Measurements from ENCODE around the gene DBF4.
"Not testable (repeated sequence)": the region's sequence is repeated elsewhere in the genome, so short reads cannot be mapped to it uniquely, and the experiment has no call there.

DBF4 gene, protein sequence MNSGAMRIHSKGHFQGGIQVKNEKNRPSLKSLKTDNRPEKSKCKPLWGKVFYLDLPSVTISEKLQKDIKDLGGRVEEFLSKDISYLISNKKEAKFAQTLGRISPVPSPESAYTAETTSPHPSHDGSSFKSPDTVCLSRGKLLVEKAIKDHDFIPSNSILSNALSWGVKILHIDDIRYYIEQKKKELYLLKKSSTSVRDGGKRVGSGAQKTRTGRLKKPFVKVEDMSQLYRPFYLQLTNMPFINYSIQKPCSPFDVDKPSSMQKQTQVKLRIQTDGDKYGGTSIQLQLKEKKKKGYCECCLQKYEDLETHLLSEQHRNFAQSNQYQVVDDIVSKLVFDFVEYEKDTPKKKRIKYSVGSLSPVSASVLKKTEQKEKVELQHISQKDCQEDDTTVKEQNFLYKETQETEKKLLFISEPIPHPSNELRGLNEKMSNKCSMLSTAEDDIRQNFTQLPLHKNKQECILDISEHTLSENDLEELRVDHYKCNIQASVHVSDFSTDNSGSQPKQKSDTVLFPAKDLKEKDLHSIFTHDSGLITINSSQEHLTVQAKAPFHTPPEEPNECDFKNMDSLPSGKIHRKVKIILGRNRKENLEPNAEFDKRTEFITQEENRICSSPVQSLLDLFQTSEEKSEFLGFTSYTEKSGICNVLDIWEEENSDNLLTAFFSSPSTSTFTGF

DNA sequence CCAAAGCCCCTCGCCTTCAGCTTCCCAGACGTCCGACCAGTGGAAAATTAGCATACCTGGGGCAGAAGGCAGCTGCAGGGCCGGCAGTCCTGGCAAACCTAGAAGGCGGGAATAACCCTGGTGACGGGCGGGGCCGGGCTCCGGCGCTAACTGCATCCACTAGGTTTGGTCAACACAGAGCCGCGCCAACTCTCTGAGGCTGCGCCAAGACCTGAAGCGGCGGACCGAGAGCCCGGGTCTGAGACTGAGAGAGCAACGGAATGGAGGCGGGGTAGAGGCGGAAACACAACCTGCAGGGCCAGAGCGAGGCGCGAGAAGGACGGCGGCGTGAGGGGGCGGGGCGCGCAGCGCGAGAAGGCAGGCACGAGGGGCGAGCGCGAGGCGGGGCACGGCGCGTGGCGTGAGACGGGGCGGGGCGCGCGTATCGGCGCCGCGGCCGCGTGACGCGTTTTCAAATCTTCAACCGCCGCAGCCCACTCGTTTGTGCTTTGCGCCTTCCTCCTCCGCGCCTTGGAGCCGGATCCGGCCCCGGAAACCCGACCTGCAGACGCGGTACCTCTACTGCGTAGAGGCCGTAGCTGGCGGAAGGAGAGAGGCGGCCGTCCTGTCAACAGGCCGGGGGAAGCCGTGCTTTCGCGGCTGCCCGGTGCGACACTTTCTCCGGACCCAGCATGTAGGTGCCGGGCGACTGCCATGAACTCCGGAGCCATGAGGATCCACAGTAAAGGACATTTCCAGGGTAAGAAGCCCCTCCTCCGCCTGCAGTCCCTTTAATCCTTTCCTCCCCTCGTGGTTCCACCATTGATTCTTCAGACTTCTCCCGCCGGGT lies at the start of gene DBF4, which contains the start of gene SLC25A40:
Gene DBF4, plus strand, starts transcription at position 454 of the 829 bp plus-strand sequence. Its CDS starts 240 bp downstream, at position 694.
Gene SLC25A40, minus strand, starts transcription at position 321 of the 829 bp plus-strand sequence. CDS start 17,633 bp downstream, outside the sequence.
- DNase-seq, result peak; percentile 94

DNA sequence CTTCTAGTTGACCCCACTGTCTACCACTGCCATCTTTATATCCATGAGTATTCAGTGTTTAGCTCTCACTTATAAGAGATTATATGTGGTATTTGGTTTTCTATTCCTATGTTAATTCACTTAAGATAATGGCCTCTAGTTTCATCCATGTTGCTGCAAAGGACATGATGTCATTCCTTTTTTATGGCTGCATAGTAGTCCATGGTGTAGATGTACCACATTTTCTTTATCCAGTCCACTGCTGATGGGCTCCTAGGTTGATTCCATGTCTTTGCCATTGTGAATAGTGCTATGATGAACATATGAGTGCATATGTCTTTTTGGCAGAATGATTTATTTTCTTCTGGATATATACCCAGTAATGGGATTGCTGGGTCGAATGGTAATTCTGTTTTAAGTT lies 47.9 kb upstream of the DBF4 start:
- DNase-seq, result not testable (repeated sequence)

- no peak for DNase-seq
These were observed 45.2 kb upstream of the DBF4 start for GRCh38 chr7:87831097-87831496.

DNA sequence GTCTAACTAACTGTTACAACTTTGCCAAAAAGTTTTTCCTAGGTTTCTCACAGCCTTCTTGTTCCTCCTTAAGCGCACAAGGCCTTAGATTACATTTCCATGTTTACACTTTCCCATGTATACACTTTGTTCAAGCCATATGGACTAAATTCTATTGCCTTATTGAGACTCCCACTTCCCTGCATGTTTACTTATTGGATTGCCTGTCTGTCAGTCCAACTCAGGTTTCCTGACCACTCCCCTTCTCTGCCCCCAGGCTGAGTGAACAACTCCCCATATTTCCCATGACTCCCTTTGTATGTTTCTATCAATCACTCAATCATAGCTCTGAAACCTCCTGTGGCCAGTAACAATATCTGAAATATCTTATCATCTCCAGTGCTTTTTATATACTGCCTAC lies 43.2 kb upstream of the DBF4 start:
- no peak for DNase-seq

DNA sequence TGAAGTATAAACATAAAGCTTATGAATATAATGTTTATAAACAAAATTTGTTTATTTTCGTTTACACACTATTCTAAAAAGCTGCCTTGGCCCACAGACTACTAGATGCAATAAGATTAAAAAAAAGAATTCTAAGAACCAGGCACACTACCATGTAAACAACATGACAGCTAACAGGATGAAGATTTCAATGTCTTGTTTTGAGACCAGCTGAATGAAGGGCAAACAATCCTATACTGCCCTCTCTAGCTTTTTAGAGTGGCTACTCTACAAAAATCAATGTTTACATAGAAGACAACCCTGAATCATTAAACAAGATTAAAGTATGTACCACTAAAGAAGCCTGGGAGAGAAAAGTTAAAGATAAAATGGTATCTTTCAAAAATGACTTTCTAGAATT lies 38.7 kb upstream of the DBF4 start:
- no peak for DNase-seq

- no peak for DNase-seq
These were observed 25.3 kb upstream of the DBF4 start for GRCh38 chr7:87850836-87851593.

DNA sequence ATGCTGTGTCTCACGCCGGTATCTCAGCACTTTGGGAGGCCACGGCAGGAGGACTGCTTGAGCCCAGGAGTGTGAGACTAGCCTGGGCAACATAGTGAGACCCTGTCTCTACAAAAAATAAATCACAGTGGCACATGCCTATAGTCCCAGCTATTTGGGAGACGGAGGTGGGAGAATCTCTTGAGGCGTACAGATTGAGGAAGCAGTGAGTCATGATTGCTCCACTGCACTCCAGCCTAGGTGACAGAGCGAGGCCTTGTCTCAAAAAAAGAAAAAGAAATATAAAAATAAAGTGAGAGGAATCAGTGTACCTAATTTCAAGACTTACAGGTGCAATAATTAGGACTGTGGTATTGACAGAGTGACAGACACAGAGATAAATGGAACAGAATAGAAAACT lies 24.0 kb upstream of the DBF4 start:
- no peak for DNase-seq

GRCh38 chr7:87853237-87853864 lies 22.9 kb upstream of the DBF4 start:
- DNase-seq, result no peak

GRCh38 chr7:87858417-87859100 lies 17.7 kb upstream of the DBF4 start:
- no peak for DNase-seq

DNA sequence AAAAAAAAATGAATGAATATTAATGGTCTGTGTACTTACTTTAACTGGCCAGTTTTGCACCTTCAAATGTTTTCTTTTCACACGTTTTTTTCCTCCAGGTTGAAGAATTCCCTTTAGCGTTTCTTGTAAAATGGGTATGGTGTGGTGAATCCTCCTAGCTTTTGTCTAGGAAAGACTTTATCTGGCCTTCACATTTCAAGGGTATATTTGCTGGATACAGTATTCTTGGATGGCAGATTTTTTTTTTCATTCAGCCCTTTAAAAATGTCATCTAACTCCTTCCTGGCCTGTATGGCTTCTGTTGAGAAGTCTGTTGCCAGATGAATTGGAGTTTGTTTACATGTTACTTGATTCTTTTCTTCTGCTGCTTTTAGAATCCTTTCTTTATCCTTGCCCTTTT lies 10.2 kb upstream of the DBF4 start:
- DNase-seq, result no peak

DNA sequence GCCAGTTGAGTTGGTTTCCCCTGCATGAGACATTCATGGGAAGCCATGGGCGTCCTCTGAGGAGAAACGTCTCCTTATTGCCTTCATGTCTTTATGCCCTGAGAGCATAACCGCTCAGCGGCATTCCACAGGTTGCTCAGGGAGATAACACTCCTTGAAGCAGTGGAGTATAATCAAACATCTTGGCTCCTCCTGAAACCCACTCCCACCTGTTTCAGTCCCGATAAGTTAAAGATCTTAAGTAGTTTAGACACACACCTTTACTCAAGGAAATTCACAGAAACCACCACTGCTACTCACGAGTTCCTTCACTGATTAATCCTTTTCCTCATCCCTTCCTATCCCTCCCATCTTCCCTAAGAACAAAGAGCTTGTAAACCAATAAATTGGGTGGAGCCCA lies 9.8 kb upstream of the DBF4 start:
- DNase-seq, result not testable (repeated sequence)

DNA sequence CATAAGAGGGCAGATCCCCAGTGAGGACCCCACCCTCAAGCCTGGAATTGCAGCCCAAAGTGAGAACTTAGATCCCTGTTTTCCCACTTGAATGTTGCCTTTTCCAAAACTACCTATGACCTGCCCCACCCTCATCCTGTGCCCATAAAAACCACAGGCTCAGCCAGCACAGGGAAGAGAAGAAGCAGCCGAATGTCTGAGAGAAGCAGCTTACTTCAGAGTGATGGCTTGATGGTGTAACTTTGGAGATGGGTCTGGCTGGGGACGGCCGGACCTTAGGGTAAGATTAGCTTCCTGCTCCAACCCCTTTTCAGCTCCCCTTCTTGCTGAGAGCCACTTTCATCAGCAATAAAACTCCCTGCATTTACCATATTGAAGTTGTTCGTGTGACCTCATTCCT lies 5.8 kb upstream of the DBF4 start:
- no peak for DNase-seq

DNA sequence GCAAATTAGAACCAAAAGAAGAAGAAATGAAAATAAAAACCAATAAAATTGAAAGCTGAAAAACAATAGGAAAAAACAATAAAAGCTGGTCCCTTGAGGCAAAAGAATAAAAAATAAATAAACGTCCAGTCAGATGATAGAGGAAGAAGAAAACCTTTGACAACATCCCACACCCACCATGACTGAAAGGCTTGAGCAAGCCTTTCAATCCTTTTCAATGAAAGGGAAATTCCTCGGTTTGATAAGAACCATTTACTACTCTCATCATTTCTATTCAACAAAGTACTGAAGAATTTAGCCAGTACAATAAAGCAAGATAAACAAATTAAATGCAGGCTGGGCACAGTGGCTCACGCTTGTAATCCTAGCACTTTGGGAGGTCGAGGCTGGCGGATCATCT lies 3.9 kb upstream of the DBF4 start:
- DNase-seq, result no peak

DNA sequence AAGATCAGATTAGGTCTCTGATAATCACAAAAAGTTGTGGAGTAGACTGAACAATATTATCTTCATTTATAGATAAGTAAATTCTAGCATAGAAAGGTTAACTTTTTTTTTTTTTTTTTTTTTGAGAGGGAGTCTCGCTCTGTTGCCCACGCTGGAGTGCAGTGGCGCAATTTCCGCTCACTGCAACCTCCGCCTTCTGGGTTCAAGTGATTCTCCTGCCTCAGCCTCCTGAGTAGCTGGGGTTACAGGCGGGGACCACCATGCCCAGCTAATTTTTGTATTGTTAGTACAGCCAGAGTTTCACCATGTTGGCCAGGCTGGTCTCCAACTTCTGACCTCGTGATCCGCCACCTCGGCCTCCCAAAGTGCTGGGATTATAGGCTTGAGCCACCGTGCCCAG lies 3.0 kb upstream of the DBF4 start:
- not testable (repeated sequence) for DNase-seq

DNA sequence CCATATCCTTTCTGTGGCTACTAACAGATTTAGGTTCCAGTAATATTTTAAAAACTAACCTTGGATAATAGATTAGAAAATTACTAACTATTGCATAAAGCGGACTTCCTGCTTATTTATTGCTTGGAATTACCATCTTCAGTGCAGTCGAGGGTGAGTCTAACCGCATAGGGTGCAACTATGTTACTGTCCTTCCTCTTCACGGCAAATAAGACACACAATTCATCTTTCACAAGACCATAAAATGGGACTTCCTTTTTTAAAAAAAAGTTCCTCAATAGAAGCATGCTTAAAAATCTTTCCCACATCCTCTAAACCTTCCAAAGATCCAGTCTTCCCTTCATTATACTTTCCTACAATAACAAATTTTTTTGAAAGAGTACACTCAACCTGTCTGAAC lies 2.2 kb upstream of the DBF4 start:
- peak; percentile 13 for DNase-seq

GRCh38 chr7:87875151-87876039 lies 898 bp upstream of the DBF4 start:
- peak; percentile 20 for DNase-seq

- DNase-seq, result peak; percentile 37
These were observed 559 bp downstream of the DBF4 start for GRCh38 chr7:87876869-87877234.

DNA sequence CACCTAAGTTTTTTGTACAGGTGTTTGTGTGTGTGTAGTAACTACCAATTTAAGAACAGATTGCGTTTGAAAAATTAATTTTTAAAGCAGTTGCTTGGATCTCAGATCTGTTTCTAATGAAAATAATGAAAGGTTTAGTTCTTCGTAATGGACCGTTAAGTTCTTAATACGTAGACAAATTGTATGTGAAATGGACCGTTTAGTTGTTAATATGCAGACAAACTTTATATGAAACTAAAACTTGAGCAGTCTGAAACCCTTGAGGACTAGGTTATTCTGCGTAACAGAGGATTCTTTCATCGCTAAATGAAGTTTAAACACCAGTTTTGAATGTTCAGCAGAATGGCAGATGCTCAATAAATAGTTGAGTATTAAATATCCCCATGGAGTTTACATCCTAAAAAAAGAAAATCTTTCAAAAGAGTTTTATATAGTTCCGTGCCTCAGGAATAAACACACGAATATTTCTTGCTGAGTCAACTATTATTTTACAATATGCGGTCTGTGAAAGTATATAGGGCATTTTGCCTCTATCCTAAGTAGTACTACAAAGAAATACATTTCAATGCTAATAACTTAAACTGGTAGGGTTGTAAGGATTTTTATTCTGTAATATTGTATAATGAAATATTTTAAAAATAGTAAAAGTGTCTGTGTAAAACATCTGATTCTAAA lies 1.2 kb downstream of the DBF4 start:
- DNase-seq, result no peak

DNA sequence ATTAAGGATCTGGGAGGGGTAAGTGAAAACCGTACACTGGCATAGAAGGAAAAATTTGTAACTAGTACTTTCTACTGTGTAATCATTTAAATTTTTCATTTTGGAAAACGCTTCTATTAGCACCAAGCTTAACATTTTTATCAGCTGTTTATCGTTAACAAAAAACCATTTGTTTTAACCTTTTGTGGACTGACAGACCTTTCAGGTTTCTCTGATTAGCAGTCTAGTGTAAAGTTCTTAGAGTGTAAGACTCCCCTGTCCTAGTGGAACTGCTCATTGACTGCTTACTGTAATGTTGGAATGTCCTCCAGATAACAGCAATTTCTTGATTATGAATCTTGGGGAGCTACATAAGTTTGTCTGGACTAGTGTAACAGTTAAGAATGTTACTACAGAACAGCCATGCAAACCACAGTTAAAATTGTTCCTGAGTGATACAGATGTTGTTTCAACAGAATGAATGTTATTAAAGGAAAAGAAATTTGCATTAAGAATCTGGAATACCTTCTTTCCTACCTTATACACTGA lies 2.0 kb downstream of the DBF4 start:
- DNase-seq, result no peak
